HG02588 (cell line): ENCODE data around the gene SPEM2.
A peak's percentile ranks its signal among the peaks of the same experiment; 100 is the strongest.

ENCODE experiments used
- ATAC-seq: cut with Tn5 transposase; IDR thresholded peaks from one replicate; pipeline ENCODE4 v1.9.1; 2021; ENCODE audit warnings: mild to moderate bottlenecking, moderate library complexity; ENCODE audit not compliant: unreplicated experiment

SPEM2 gene

DNA sequence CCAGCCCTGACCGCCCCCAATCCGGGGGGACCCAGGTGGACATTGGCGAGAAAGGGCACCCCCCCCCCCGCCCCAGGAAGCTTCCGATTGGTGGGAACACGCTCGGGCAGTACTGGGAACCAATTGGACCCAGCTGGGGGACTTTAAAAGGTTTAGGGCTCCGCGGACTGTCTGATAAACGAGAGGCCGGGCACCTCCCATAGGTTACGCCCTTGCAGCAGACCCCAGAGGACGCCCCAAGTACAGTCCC is 21.8 kb upstream of the SPEM2 start:
- ATAC-seq: no peak

DNA sequence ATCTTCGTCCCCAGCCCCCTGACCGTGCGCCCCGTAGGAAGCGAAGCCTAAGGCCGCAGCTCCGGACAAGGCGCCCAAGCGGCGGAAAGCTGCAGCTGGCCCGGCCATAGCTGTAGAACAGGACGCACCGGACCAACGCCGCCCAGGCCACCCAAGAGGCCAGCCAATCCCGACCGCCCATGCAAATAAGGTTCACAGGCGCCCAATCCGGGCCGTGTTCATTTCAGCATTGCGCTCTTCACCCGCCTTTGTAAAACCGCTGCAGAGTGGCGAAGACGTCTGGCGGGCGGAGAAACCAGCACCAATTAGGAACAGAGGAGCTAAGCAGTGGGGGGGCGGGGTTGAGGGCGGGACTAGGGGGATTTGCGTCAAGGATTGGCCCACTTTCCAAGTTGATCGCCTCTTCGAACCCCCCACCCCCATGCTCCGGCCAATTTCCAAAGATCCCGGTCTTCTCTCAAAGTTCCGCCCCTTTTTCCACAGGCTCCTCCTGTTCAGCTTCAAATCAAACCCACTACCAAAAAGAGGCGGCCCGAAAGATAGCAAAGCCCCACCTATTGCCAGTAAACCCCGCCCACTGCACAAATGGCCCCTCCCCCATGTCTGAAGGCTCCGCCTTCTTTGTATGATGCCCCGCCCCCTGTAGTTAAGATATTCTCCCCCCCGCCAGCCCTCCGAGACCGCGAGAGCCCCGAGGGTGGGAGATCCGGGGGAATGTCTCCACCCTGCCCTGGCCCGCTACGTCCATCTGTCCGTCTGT is 21.3 kb upstream of the SPEM2 start, which contains the start of gene TMEM256:
Gene TMEM256, minus strand, starts transcription at position 121 of the 760 bp plus-strand sequence. Its CDS starts 13 bp downstream, at position 108.
- ATAC-seq: peak; percentile 92

DNA sequence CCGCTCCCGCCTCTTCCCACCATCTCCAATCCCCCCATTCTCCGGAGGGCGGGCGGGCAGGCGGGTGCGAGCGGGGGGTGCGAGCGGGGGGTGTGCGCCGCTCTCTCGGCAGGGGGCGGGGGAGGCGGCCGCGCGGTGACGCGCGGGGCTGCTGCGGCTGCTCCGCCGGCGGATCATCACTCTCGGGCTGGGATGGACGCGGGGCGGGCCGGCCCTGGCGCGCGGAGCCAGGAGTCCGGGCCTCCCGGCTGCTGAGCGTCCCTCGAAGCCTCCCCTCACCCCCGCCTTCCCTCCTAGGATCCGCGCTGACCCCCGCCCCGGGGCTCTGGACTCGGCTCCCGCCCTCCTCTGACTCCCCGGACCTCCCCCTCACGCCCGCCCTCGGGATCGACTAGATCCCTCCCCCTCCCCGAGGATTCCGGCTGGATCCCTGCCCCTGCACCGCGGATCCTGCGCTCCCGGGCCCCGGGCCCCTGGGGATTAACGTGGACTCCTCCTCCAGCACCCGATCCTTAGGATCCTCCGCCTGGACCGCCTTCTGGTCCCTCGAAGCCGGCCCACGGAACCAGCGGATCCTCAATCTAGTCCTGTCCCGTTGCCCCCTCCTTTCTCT is 20.6 kb upstream of the SPEM2 start:
- peak; percentile 13 for ATAC-seq

DNA sequence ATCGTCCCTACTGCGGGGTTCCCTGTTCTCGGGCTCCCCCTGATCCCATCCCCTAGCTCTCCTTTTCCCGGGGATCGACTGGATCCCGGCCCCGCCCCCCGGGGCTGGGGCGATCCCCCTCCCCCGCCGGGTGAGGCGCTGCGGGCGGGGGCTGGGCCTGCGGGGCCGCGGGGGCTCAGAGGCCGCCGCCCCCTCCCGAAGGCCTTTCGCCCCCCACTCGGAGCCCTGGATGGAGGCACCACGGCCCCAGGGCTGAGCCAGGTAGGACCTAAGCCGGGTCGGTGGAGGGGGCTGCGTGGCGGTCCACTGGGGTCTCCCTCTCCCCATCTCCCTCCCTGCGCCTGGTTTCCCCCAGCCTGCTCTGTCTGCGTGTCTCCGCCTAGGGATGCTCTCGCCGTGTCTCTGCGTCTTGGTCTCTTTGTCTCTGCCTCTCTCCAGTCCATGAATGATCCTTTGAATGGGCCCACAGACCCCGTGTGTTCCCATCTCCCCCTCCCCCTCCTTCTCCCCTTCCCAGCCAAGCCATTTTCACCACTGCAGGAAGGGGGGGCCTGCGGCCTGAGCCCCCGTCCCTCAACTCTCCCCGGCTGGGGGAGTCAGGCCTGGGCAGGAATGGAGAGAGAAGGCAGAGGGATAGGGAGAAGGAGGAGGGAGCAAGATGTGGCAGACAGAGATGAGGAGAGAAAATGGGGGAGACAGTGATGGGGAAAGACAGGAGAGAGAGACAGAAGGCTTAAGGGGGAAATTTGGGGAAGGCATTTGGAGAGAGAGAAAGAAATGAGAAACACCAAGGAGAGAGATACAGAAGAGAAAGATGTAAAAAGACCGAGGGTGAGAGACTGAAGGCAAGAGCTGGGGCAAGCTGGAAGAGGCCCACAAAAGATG is 19.8 kb upstream of the SPEM2 start:
- no peak for ATAC-seq

DNA sequence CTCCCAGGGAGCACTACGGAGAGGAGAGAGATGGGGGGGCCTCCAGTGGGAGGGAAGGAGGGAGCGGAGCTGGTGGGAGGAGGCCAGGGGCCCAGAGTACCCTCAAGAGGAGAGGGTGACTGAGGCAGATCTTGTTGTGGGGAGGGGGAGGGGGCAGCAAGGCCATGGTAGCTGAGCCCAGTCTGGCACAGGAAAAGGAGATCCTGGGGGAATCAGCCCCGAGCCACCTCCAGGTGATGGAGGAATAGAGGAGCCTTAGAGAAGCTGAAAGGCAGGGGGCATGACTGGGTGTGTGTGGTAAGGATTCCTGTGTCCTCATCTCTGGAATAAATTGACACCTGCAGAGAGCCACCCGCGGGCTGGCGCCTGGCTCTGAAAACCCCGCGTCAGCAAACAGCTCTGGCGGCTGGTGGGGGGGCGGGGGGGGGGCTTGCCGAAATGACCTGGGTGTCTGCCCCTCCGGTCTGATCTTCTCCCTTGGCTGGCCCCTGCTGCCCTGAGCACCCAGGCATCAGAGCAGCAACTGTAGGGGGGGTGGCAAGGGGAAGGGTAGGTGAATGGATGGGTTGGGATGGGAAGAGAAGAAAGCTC is 19.1 kb upstream of the SPEM2 start:
- ATAC-seq: no peak

DNA sequence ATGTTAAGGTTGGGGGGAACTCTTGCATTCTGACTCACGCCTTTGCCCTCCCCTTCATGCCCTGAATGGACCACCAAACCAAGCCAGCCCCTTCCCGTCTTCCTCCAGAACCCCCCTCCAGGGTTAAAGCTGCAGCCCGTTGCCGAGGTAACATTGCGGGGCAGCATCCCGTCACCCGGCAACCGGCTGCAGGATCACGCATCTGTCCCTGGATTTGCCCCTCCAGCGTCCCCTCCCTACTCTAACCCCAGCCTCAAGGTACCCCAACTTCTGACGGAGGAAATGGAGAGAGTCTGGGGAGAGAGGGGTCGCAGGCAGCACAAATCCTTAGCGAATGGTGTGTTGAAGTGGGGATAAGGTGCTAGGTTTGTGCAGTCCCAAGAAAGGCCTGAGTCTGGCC is 18.3 kb upstream of the SPEM2 start:
- ATAC-seq: no peak

DNA sequence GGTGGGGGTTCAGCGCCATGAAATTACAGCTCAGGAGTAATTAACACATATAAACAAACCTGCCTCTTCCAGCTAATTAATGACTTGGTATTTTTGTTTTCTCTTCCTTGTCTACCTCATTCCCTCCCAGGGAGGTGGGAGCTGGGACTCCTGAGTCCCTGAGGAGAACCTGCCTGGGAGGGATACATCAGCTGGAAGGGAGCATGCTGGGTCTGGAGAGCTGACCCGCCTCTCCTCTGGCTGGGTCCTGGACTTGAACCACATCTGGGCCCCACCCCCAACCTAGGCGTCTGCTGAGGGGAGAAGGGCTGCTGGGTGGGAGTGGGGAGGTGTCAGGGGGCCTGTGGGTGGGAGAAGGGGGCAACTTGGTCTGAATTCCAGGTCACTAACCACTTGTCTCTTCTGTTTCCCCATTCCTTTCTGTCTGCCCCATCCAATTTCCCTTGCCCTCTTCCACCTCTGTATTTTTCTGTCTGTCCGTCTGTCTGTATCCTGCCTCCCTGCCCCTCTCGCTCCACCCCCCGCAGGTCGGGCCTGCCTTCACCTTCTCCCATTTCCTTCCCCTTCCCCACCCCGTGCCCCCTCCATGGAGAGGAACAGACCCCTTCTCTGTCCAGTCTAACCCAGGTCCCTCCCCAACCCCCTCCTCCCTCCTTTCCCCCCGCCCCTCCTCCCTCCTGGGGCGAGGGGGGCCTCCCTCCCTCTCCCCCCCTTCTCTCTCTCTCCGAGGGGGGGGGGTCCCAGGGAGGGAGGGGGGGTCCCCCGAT is 17.7 kb upstream of the SPEM2 start, which contains the start of gene NLGN2:
Gene NLGN2, plus strand, starts transcription at position 361 of the 767 bp plus-strand sequence. CDS start 411 bp downstream, outside the sequence.
- ATAC-seq: no peak

DNA sequence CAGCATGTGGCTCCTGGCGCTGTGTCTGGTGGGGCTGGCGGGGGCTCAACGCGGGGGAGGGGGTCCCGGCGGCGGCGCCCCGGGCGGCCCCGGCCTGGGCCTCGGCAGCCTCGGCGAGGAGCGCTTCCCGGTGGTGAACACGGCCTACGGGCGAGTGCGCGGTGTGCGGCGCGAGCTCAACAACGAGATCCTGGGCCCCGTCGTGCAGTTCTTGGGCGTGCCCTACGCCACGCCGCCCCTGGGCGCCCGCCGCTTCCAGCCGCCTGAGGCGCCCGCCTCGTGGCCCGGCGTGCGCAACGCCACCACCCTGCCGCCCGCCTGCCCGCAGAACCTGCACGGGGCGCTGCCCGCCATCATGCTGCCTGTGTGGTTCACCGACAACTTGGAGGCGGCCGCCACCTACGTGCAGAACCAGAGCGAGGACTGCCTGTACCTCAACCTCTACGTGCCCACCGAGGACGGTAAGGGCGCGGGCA is 17.1 kb upstream of the SPEM2 start:
- ATAC-seq: no peak

DNA sequence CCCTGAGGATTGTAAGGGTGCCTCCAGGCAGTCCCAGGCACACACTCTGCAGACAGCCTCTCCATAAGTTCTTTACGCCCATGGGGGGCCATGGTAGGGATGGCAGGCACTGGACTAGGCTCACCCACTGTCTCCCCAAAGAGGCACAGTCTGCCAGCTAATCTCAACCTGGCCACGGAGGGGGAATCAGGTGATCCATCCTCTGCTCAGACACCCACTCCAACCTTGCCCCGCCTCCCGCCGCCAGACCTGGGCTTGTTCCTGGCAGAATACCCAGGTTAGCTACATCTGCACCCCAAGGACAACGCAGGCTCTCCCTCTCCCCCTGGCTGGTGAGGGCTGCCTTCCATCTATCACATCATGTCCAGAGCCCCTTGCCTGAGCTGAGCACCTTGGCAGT is 16.6 kb upstream of the SPEM2 start:
- no peak for ATAC-seq

DNA sequence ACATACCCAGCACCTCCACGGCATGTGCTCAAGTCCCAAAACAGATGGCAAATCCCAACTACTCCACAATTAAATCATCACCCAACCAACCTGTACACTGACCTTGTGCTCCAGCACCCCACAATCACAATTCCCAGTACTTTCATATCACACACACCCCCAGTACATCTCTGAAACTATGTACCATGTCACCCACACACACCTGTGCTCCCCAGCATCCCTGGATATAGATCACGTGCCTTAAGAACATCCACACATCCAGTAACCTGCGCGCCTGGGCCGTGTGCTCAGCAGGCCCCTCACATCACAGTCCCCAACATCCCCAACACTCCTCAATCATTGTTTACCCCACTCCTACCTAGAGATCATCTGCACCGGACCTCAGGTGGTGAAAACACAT is 15.7 kb upstream of the SPEM2 start:
- no peak for ATAC-seq

DNA sequence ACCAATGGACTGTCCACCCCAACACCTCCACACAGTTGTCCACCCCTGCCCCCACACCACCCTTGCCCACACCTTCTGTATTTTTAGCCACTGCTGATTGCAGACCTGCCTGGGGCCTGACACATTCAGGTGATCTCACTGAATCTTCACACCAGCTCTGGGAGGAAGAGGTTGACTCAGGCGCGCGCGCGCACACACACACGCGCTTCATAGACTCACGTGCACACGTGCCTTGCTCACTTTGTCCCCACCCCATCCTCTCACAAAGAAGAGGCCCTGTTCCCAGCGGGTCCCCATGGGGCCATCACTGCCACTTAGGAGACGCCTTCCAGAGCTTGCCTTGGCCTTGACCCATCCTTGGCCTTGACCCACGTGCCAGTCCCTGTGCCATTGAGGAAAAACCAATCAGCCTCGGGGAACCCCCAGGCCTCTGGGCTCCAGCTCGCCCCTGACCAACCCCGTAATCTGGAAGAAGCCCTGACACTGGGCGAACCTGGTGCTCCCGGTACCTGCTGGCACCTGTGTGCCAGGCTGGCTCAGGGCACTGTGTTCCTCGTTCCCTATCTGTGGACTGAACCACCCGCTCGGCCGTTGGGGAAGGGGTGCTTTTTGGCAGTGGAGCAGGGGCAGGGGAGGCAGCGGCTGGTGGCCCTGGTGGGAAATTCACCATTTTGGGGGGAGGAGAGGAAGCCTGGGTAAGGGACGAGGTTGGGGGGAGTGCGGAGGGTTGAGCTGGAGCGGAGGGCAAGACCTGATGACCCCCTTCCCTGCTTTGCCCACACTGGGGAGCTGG is 14.6 kb upstream of the SPEM2 start:
- ATAC-seq: no peak

DNA sequence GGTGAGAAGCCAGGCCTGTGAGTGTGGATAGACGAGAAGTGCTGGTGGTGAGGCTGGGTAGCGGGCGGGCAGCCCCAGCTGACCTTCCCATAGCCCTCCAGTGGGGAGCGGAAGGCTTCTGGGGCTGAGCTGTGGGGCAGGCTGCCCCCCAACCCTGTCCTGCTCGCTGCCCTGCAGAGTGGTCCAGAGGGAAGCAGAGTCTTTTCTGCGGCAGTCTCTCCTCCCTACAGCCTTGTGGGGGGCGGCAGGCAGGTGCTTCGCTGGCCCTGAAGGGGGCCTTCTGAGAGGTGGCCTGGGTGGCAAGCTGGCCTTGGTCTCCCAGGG is 14.0 kb upstream of the SPEM2 start:
- no peak for ATAC-seq

DNA sequence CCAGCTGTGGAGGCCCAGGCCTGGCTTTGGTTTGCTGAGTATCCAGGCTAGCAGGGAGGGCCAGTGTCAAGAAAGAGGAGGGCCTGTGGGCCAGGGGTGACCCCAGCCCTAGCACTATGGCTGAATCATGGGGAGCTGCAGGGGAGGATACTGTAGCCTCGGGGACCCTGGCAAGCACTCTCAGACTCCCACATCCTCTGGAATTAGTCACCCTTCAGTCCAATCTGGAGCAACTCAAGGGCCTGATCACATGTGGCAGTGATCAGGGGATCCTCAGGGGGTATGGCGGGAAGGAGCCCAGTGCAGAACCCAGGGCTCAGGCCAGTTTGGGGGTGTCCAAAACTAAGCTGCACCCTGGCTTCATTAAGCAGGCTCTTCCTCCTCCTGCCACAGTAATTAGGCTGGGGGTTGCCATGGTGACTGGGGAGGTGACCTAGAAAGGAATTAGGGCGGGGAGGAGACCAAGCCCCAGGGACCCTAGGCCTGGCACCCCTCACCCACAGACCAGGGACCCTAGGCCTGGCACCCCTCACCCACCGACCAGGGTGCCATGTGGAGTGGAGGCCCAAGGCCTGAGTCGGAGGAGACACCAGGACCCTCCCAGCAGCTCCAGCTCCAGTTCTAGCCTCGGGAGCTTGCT is 11.9 kb upstream of the SPEM2 start:
- no peak for ATAC-seq

DNA sequence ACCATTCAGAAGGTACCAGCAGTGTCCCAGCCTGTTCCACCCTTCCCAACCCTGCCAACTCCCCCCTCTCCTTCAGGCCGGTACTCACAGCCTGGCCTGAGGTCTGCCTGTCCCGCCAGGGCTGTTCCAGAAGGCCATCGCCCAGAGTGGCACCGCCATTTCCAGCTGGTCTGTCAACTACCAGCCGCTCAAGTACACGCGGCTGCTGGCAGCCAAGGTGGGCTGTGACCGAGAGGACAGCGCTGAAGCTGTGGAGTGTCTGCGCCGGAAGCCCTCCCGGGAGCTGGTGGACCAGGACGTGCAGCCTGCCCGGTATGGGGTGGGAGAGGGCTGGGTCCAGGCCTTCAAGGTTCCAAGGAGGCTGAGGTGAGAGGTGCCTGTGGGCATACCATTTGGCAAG is 10.6 kb upstream of the SPEM2 start:
- no peak for ATAC-seq

DNA sequence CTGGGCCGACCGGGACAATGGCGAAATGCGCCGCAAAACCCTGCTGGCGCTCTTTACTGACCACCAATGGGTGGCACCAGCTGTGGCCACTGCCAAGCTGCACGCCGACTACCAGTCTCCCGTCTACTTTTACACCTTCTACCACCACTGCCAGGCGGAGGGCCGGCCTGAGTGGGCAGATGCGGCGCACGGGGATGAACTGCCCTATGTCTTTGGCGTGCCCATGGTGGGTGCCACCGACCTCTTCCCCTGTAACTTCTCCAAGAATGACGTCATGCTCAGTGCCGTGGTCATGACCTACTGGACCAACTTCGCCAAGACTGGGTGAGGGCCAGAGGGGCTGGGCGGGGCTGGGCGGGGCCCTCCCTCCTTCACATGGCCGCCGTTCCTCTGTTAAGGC is 9.6 kb upstream of the SPEM2 start:
- no peak for ATAC-seq

DNA sequence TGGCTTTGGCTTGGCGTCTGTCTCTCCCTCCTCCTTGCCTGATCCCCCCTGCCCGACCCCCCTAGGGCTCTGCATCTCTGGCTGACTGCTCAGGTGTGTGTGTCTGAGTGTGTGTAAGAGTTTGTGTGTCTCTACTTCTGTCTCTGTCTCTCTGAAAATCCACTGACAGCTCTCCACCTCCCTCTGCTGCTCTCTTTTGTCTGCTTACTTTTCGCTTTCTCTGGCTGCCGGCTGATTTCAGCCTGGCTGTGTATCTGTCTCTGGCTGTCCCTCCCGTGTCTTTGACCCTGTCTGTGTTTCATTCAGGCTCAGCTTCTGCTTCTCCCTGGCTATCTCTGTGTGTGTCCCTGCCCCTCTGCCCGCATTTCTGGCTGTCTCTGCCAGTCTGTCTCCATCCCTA is 9.1 kb upstream of the SPEM2 start:
- no peak for ATAC-seq

DNA sequence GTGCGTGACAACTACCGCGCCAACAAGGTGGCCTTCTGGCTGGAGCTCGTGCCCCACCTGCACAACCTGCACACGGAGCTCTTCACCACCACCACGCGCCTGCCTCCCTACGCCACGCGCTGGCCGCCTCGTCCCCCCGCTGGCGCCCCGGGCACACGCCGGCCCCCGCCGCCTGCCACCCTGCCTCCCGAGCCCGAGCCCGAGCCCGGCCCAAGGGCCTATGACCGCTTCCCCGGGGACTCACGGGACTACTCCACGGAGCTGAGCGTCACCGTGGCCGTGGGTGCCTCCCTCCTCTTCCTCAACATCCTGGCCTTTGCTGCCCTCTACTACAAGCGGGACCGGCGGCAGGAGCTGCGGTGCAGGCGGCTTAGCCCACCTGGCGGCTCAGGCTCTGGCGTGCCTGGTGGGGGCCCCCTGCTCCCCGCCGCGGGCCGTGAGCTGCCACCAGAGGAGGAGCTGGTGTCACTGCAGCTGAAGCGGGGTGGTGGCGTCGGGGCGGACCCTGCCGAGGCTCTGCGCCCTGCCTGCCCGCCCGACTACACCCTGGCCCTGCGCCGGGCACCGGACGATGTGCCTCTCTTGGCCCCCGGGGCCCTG is 8.3 kb upstream of the SPEM2 start:
- ATAC-seq: no peak

DNA sequence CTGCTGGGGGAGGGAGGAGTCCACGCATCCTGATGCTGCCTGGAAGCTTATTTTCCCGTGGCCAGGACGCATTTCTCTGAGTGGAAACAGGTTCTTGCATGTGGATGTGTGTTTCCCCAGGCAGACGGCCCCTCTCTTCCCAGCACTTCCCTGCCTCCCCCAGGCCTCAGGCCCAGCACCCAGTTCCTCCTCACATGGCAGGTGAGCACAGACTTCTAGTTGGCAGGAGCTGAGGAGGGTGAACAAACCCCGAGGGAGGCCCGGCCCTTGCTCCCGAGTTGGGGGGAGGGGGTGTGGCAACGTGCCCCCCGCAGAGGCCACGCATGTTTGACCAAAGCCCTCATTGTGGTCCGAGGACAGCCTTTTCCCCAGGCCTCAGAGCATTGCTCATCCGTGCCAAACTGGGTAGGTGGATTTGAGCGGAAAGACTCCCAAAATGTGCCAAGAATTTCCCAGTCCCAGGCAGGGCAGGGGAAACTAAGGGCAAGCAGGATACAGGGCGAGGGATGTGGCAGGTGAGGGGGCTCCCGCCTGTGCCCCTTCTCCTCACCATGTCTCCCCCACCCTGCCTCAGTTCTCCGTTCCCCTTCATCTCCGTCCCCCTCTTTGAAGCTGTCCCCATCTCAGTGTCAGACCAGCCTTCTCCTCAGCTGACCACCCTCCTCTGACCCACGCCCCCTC is 6.8 kb upstream of the SPEM2 start:
- ATAC-seq: no peak
